GM23248 (cell line): Measurements from ENCODE around the gene TMED5.

Experiments
- EZH2 ChIP-seq: fragments of 200-600 bp; sonication (generic); IDR thresholded peaks from 2 replicates; pipeline ENCODE4 v1.6.1; 2018; ENCODE audit warnings: antibody characterized with exemption, mild to moderate bottlenecking; ENCODE audit not compliant: insufficient read depth, poor library complexity, severe bottlenecking
- EZH2phosphoT487 ChIP-seq: fragments of 200-600 bp; sonication (generic); IDR thresholded peaks from 2 replicates; pipeline ENCODE4 v1.6.1; 2018; ENCODE audit warnings: antibody characterized with exemption, moderate library complexity, mild to moderate bottlenecking, low read depth; ENCODE audit not compliant: insufficient read depth

DNA sequence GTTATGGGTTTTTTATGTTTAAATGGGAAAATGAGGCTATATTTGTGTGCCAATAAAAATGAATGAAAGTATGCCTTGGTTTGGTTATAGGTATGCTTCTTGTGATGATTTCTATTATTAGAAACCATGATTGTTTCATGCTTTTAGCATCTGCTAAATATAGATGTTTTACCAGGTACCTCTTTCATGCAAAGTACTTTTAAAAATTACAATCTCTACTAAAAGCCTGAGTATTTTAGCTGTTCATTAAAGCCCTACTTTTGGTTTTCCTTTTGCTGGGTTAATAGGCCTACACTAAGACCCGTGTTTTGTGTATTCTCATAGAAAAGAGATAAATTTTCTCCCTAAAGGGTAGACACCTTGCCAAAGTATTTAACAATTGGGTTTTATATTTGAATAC lies 69.1 kb downstream of the TMED5 start:
- TF ChIP-seq EZH2 = no peak
- TF ChIP-seq EZH2phosphoT487 = no peak
